Fibroblast of pulmonary artery (primary cell): Measurements from ENCODE around the gene DICER1.

ENCODE experiments used
- DNase-seq: peaks from one replicate; pipeline ENCODE4 v3.0.0-alpha.2; 2010; ENCODE audit warnings: low read depth
- H3K4me3 ChIP-seq: replicated peaks from 2 replicates; pipeline ENCODE4 v1.5.1; 2011; ENCODE audit warnings: low read depth, mild to moderate bottlenecking, control low read depth, low read length, moderate library complexity
- TF ChIP-seq, protein P1 (sequence below): IDR thresholded peaks from 2 replicates; pipeline ENCODE4 v1.5.1; 2011; ENCODE audit warnings: mild to moderate bottlenecking, control low read depth, low read length, inconsistent platforms; ENCODE audit errors: missing control alignments

Gene DICER1

DNA sequence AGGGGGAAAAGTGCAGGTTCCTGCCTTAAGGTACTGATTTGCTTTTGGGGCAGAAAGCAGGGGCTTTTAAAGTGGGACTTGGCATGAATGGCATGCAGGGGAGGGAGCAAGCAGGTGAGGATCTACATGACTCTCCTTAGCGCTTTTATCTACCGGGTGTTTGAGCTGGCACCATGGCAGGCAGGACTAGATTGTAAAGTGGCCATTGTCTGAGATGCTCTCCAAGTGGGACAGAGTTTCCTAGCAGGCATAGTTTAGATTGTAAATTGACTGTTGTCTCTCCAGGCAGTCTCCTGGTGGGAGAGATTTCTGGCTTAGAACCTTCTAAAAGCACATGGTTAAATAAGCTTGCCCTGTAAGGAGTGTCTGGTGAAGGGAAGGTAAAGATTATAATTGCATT is 5.3 kb upstream of the DICER1 start:
- no peak for DNase-seq
- H3K4me3 ChIP-seq: no peak overlapping the region
- TF ChIP-seq, protein P1, sequence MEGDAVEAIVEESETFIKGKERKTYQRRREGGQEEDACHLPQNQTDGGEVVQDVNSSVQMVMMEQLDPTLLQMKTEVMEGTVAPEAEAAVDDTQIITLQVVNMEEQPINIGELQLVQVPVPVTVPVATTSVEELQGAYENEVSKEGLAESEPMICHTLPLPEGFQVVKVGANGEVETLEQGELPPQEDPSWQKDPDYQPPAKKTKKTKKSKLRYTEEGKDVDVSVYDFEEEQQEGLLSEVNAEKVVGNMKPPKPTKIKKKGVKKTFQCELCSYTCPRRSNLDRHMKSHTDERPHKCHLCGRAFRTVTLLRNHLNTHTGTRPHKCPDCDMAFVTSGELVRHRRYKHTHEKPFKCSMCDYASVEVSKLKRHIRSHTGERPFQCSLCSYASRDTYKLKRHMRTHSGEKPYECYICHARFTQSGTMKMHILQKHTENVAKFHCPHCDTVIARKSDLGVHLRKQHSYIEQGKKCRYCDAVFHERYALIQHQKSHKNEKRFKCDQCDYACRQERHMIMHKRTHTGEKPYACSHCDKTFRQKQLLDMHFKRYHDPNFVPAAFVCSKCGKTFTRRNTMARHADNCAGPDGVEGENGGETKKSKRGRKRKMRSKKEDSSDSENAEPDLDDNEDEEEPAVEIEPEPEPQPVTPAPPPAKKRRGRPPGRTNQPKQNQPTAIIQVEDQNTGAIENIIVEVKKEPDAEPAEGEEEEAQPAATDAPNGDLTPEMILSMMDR: no peak

DNA sequence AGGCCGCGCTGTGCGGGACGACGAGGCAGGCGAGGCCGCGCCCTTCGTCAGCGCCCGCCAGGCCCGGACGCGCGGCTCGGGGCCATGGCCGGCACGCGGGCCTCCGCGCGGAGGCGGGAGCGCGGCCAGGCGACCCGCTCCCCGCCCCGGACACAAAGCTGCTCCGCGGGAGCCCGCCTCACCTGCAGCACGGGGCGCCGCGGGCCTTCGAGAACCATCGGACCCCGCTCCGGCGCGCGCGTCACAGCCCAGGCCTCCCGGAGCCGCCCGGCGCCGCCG is 342 bp downstream of the DICER1 start:
- H3K4me3 ChIP-seq: peak overlapping the region; percentile 71
- TF ChIP-seq, protein P1: no peak
- no peak for DNase-seq

DNA sequence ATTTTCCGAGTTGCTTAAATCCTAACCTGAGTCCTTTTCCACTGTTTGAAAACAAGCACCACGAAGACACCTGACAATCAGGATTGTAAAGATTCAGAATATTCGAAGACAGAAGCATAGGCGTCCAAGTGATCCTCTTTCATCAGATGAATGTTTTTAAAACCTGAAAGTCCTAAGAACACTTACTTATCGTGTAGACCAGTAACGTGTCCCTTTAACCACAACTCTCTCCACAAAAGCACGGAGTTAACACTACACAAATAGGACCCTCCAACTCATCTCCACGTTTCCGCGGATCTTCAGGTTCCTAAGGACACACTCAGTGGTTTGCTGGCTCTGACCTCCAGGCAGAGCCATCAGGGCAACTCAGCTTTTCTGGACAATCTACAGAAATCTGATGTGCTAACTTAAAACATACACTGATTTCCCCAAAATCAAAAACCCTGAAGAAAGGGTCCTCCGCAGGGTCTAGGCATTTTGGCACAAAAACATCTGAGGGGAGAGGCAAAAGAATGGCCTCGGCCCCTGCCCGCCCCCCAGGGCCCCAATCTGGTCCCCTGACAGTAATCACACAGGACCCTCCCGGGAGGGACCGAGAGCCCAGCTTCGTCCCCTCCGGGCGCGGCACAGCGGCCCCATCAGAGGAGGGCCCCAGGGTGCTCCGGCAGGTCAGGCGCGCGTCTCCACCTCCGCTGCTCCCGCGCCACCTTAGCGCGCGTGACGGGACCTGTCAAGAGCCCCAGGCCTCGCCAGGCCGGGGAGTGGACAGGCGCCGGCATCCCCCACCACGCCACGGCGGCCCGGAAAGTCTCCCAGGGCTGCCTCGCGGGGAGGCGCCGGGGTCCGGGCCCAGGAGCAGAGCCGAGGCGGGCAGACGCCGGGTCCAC is 925 bp downstream of the DICER1 start:
- TF ChIP-seq, protein P1: no peak
- peak overlapping the region; percentile 71 for H3K4me3 ChIP-seq
- DNase-seq: peak; percentile 24

DNA sequence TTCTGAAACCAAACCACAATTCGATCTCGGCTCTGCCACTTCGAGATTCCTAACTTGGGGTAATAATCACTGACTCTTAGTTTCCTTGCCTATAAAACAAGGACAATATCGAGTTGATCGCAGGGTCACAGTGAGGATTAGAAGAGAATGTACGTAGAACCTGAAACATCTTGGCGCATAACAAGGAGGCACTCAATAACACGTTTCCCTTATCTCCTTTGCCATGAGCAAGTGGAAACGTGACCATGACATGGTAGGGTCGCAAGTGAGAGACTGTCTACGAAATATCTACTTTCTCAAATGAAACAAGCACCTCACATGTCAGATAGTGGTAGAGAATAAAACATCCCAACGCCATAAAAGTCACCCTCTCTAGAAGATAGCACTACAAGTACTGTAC is 2.3 kb downstream of the DICER1 start:
- H3K4me3 ChIP-seq: peak overlapping the region; percentile 71
- no peak for DNase-seq
- TF ChIP-seq, protein P1: no peak

DNA sequence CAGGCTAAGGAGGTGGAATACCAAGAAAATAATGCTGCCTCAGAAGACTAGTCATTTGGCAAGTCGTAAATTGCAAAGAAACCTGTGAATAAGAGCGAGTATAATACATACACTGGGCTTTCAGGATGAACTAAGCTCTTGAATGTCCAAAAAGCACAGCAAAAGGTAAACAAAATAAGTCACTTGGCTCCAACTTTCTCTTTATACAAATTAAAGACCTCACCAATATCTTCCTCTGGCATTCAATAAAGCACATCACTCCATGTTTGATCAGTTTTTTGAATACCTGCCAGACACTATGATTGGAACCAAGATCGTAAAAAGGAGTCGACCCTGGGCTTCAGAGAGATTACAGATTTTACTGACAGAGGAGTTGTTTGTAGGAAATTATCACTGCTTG is 3.5 kb downstream of the DICER1 start:
- DNase-seq: no peak
- TF ChIP-seq, protein P1: no peak
- no peak overlapping the region for H3K4me3 ChIP-seq

DNA sequence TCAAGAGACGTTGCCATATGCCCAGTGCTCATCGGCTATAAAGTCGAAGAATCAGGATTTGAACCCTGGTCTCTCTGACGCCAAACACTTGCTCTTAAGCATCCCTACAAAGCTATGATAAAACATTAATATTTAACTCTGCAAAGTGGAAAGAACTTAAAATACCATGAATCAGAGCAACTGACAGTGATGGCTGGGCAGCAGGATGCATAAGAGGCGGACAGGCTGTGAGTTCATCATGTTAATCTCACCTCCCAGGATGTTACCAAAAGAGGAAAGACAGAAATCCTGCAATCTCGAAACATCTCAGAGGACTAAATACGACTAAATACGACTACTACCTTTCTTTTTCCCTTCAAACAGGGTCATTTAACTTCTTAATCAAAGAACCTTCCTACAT is 5.8 kb downstream of the DICER1 start:
- TF ChIP-seq, protein P1: no peak
- DNase-seq: no peak

DNA sequence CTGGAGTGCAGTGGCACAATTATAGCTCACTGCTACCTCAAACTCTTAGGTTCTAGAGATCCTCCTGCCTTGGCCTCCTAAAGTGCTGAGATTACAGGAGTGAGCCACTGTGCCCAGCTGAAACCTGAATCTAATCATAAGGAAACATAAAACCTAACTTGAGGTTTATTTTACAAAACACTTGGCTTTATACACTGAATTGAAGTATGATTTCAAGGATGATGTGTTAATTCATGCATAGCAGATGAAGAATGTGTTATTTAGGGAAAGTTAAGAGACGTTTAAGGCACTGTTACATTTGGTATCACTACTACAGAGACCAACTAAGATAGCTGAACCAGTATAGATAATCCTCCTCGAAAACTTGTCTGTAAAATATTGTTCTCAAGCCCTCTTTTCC is 6.4 kb downstream of the DICER1 start:
- TF ChIP-seq, protein P1: no peak
- H3K4me3 ChIP-seq: no peak overlapping the region
- no peak for DNase-seq

More for the DNA sequence above, 5.8 kb downstream of the DICER1 start:
- no peak overlapping the region for H3K4me3 ChIP-seq
